NCI-H1930 (cell line): Measurements from ENCODE around the gene YES1.

Source experiments
- DNase-seq, 2 experiments: peaks; one replicate each; lab custom pipeline; 2025; lab: John Stamatoyannopoulos, UW

Gene YES1

GRCh38 chr18:725646-726045 is 86.4 kb downstream of the YES1 start:
- no peak for DNase-seq

GRCh38 chr18:723541-724080 is 88.4 kb downstream of the YES1 start:
- DNase-seq = no peak

- DNase-seq = no peak
Observed at GRCh38 chr18:717003-717402, 95.0 kb downstream of the YES1 start.

GRCh38 chr18:715626-716025 is 96.4 kb downstream of the YES1 start:
- no peak for DNase-seq

- DNase-seq = no peak
Observed at GRCh38 chr18:713135-713490, 98.9 kb downstream of the YES1 start.

- DNase-seq = peak; percentile 50 to 54
Observed at GRCh38 chr18:712401-713134, 99.5 kb downstream of the YES1 start, which contains the start of gene ENOSF1. Gene ENOSF1 (minus strand): TSS chr18:712630. CDS start chr18:712587, 43 bp downstream.

- DNase-seq = peak in 1 of 2 experiments; percentile 1
Observed at GRCh38 chr18:711657-712400, 100.2 kb downstream of the YES1 start.

GRCh38 chr18:711310-711656 is 100.8 kb downstream of the YES1 start:
- no peak for DNase-seq

GRCh38 chr18:710418-711300 is 101.4 kb downstream of the YES1 start:
- no peak for DNase-seq

- no peak for DNase-seq
Observed at GRCh38 chr18:709771-710170, 102.3 kb downstream of the YES1 start.

GRCh38 chr18:708096-708495 is 103.9 kb downstream of the YES1 start:
- no peak for DNase-seq

GRCh38 chr18:706405-706804 is 105.6 kb downstream of the YES1 start:
- DNase-seq = no peak

- DNase-seq = no peak
Observed at GRCh38 chr18:703213-703967, 108.7 kb downstream of the YES1 start.

GRCh38 chr18:697800-698199 is 114.2 kb downstream of the YES1 start:
- DNase-seq = no peak

GRCh38 chr18:697012-697411 is 115.0 kb downstream of the YES1 start:
- DNase-seq = no peak

- no peak for DNase-seq
Observed at GRCh38 chr18:693466-694187, 118.4 kb downstream of the YES1 start.

- DNase-seq = no peak
Observed at GRCh38 chr18:692824-693223, 119.2 kb downstream of the YES1 start.

GRCh38 chr18:688323-688722 is 123.7 kb downstream of the YES1 start:
- DNase-seq = no peak

- no peak for DNase-seq
Observed at GRCh38 chr18:686339-687111, 125.5 kb downstream of the YES1 start.

GRCh38 chr18:685438-685837 is 126.6 kb downstream of the YES1 start:
- DNase-seq = no peak
